ENCODE data around the gene SYPL1.
"Not testable (repeated sequence)": the region's sequence is repeated elsewhere in the genome, so short reads cannot be mapped to it uniquely, and the experiment has no call there.

Gene SYPL1

GRCh38 chr7:106112118-106112971 lies at the start of gene SYPL1:
TSS of gene SYPL1 (minus strand) at chr7:106112312. CDS start at chr7:106112208, 104 bp downstream.
- peak; percentile 88 for DNase-seq

DNA sequence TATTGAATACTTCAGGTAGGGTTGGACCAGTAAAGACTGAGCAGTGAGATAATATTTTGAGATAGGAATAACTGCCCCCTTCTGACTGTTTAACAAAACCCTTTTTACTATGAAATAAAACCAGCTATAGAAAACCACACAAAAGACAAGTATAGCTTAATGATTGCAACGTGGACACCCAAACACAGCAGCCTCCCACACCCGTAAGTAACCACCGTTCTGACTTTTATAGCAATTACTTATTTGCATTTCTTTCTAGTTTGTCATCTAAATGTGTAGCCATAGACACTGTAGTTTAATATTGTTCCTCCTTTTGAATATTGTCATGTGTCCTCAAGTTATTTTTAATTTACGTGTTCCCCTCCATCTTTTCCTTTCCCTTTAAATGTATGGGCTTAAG lies 42.9 kb upstream of the SYPL1 start:
- DNase-seq, result no peak

GRCh38 chr7:106153891-106154449 lies 41.9 kb upstream of the SYPL1 start:
- DNase-seq, result peak; percentile 72

DNA sequence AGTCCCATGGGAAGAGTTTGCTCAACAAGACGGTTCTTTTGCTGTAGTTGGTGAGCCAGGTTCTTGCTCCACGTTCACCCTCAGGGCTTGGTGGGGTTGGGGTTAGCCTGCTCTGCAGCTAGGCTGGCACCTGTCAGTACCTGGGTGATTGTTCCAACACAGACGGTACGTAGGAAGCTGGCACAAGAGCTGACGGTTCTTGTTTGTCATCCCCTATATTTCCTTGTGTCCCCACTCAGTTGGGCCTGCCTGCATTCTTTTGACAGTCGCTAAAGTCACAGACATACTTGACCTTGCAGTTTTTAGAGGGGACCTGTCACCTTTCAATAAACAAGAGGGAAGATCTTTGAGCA lies 40.2 kb upstream of the SYPL1 start:
- DNase-seq, result no peak

DNA sequence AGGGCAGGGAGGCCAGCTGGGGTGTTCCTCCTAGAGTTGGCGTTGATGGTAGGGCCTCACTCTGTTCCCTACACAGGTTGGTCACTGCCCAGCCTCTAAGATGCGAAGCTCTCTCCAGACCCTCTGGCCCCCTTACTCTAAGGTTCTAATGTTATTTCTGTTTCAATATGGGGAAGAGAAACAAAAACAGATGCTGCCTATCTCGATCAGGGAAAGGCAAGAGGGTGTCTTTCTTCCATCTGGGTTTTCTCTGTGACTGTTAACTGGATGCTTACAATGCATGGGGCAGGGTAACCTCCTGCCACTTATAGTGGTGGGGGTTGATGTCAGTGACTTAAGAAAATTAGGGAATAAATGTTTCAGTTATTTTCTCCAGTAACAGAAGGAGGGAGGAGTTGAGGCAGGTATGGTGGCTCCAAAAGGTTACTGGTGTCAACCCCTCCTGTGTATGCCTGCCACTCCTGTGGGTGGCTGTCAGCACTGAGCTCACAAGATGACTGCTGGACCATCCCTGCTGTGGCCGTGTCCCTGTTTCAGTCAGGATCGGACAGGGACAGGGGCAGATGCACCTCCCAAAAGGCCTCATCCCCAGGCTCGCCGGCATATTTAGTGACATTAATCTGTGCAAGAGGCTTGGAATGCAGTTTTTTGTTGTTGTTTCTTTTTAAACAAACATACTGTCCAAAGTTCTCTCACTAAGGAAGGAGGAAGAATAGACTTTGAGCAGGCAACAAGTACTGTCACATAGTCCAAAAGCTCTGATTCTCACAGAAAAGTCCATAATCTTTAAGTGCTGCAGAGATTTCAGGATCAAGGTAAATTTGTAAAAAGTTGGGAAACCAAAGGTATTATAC lies 39.6 kb upstream of the SYPL1 start:
- no peak for DNase-seq

DNA sequence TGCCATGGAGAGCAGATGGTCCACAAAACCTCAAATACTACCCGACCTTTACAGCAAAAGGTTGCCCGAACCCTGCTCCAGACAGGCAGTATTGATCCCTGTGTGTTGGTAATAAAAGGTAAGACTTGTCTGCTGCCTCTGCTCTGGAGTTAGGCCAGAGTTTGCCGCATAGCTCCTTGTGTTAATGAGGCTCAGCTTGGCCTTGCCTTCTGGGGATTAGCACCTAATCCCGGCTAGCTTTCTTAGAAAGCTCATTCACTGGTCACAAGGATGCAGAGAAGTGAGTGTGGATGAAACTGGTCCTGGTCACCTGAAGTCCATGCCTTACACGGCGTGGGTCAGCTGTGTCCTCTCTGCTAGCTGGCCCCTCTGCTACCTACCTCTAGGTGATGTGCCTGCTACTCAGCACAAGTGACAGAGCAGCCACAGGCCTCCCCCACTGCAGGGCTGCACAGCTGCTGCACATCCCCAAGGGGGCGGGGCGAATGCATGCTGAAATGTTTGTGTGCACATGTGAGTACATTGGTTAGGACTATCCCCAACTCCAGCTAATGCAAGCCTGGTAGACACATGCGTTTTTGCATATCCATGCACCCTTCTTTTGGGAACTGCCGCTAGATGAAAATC lies 31.7 kb upstream of the SYPL1 start:
- no peak for DNase-seq

- no peak for DNase-seq
These were observed 30.0 kb upstream of the SYPL1 start for GRCh38 chr7:106142136-106142535.

- no peak for DNase-seq
These were observed 28.5 kb upstream of the SYPL1 start for GRCh38 chr7:106140406-106141173.

DNA sequence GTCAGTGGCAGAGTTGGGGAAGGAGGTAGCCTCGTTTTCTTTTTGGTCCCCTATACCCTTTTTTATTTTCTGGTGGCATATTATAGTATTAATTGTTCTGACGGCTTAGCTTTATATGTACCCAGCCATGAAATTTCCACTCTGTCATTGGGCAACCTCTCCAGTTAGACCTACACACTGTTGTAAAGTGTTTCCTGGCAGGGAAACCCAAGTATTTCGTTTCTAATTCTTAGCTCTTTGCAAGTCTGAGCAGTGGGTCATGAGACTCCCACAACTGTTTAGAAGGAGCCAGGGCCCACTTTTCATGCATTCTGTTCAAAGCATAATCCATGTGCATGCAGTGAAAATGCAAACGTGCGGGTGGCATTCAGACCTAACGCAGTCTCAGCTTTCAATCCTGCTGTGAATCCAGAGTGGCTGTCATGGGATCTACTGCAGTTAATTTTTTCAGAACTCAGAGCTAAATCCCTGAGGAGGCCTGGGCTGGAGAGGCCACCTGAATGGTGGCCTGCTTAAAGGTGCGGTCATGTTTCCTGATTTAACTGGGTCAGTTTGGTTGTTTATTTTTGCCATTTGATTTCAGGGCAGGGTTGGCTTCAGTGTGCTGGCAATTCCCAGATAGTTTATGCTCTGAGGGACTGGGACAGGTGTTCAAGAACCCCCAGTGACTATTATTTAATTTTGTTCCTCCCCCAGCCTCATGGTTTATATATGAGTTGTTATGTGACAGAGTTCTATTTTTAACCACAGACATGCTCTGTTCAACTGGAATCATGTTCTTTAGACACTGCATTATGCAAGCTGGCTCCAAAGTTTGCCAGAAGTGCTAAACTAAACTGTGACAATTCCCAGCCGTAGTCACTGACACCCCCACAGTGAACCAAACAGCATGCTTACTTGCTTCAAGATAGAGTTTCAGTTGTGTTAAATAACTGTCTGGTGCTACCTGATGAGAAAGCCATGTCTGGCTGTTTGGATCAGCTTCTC lies 27.4 kb upstream of the SYPL1 start:
- no peak for DNase-seq

DNA sequence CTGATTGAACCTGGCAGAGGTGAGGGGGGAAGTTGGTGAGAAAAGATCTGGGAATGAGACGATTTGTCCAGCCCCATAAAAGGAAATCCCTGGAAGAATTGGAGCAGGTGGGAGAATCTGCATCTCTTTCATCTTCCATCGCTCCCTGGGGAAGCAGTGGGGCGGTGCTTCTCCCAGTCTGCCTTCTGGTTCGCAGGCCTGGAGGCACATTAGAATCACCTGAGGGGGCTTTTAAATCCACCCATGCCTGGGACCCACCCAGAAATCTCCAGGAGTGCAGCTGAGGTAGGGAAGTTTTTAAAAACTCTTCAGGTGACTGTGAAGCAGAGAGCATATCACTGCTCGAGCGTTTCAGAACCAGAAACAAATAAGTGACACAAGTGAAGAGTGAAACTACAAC lies 26.7 kb upstream of the SYPL1 start:
- DNase-seq, result no peak

- DNase-seq, result not testable (repeated sequence)
These were observed 26.1 kb upstream of the SYPL1 start for GRCh38 chr7:106138181-106138580.

DNA sequence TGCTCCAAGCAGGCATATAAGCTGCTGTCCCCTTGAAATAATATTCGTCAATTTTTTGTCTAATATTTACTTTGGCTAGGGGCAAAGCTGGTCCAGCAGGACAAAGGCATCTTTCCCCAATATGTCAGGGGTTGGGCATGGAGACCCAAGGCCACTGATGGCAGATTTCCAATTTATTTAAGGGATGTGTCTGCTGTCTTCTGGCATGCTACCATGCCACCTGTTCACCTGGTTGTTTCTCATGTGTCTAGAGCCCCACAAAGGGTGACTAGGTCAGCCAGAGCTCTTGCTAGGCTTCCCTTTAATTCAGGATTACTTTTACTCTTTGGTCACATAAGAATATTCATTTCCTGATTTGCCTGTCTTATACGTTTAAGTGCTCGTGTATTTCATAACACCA lies 22.1 kb upstream of the SYPL1 start:
- no peak for DNase-seq

- no peak for DNase-seq
These were observed 17.2 kb upstream of the SYPL1 start for GRCh38 chr7:106129291-106129690.

DNA sequence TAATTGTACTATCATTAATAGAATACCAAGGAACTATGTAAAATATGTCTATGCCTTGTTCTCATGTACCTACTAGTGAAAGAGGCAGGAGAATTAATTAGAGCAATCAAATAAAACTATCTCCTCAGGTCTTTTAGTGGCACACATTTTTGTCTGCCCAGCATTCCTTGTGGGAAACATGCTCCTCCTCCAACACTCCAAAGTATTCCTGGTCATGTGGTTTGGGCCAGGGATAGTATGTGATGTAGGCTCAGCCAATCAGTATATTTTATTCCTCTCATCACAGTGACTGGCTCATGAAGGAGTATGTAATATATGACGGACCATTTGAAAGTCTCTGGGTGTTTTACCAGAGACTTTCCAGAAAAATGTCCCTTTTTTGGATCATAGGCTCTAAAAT lies 16.7 kb upstream of the SYPL1 start:
- no peak for DNase-seq

GRCh38 chr7:106127984-106128780 lies 16.1 kb upstream of the SYPL1 start:
- no peak for DNase-seq

DNA sequence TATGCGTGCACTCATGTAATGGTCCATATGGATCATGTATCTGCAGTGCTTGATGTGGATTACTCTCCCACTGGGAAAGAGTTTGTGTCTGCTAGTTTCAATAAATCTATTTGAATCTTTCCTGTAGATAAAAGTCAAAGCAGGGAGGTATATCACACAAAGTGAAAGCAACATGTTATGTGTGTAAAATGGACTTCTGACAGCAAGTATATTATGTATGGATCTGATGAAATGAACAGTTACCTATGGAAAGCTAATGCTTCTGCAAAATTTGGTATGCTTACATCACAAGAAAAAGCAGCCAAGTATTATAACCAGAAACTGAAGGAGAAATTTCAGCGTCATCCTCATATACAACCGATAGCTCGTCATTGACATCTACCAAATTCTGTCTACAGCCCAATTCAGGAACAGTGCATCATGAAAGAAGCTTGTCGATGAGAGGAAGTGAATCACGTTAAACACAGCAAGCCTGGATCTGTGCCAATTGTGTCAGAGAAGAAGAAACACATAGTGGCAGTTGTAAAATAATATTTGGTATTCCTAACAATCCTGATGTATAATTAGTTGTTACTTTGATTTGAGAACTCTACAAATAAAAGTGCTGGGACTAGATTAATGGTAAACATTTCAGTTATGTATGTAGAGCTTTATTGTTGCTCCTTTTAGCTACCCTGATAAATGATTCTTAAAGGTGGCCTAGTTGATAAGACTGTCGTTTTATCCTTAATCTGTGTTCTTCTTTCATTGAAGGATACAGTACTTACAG lies 14.2 kb upstream of the SYPL1 start:
- DNase-seq, result no peak

DNA sequence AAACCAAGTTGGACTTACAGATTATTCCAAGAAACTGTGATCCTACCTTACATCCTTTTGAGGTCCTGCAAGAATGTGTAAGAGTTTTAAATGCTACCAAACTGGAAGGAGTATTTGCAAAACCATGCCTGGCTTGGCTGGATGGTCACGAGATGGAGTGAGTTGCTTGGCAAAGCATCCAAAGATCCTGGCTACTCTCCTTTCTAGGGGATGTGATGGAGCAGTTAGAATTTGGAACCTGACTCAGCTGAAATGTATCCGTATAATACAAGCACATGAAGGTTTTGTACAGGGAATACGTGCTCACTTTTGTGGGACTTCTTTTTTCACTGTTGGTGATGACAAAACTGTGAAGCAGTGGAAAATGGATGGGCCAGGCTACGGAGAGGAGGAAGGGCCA lies 13.3 kb upstream of the SYPL1 start:
- DNase-seq, result no peak

GRCh38 chr7:106124186-106124585 lies 12.1 kb upstream of the SYPL1 start:
- no peak for DNase-seq

DNA sequence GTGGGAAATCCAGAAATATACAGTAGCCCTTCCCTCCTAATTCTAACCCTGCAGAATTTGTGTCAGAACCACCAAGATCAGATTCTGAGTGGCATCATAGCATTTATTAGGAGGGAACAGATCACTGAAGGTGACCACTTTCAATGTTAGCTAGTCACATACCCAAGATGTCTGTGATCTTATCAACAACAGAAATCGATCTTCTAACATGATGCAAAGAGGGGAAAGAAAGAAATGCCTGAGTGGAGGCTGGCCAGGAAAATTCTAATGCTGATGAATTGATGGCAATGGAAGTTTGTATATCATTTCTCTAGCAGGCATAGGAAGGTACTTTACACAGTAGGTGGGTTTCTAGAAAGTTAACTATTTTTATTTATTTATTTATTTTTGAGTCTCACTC lies 10.6 kb upstream of the SYPL1 start:
- DNase-seq, result no peak

Data from NCI-H1092 (cell line).